ENCODE measurements around the gene ATXN7L1.
A peak's percentile ranks its signal among the peaks of the same experiment; 100 is the strongest.
"Not testable (repeated sequence)": the region's sequence is repeated elsewhere in the genome, so short reads cannot be mapped to it uniquely, and the experiment has no call there.

ATXN7L1 gene

GRCh38 chr7:105600720-105601550 is 275.5 kb downstream of the ATXN7L1 start:
- DNase-seq = no peak

GRCh38 chr7:105599551-105599950 is 276.8 kb downstream of the ATXN7L1 start:
- no peak for DNase-seq

GRCh38 chr7:105599080-105599479 is 277.3 kb downstream of the ATXN7L1 start:
- not testable (repeated sequence) for DNase-seq

- no peak for DNase-seq
Measured at GRCh38 chr7:105596866-105597265, 279.5 kb downstream of the ATXN7L1 start.

GRCh38 chr7:105594034-105594433 is 282.4 kb downstream of the ATXN7L1 start:
- no peak for DNase-seq

- DNase-seq = no peak
Measured at GRCh38 chr7:105591522-105591921, 284.9 kb downstream of the ATXN7L1 start.

- DNase-seq = no peak
Measured at GRCh38 chr7:105590793-105591192, 285.6 kb downstream of the ATXN7L1 start.

GRCh38 chr7:105589356-105590077 is 286.9 kb downstream of the ATXN7L1 start:
- DNase-seq = peak; percentile 88

GRCh38 chr7:105587909-105588635 is 288.3 kb downstream of the ATXN7L1 start:
- no peak for DNase-seq

GRCh38 chr7:105585850-105586500 is 290.4 kb downstream of the ATXN7L1 start:
- DNase-seq = no peak

GRCh38 chr7:105584165-105584564 is 292.2 kb downstream of the ATXN7L1 start:
- no peak for DNase-seq

GRCh38 chr7:105583061-105583460 is 293.3 kb downstream of the ATXN7L1 start:
- no peak for DNase-seq

- DNase-seq = no peak
Measured at GRCh38 chr7:105581066-105581811, 295.2 kb downstream of the ATXN7L1 start, which contains the start of gene EFCAB10. Gene EFCAB10, minus strand, starts transcription at chr7:105581493. Its CDS starts 30 bp downstream, at chr7:105581463.

- DNase-seq = no peak
Measured at GRCh38 chr7:105580022-105580740, 296.2 kb downstream of the ATXN7L1 start.

GRCh38 chr7:105578496-105578895 is 297.9 kb downstream of the ATXN7L1 start:
- no peak for DNase-seq

- DNase-seq = no peak
Measured at GRCh38 chr7:105577251-105577650, 299.1 kb downstream of the ATXN7L1 start.

GRCh38 chr7:105571891-105572290 is 304.5 kb downstream of the ATXN7L1 start:
- DNase-seq = no peak

- no peak for DNase-seq
Measured at GRCh38 chr7:105567821-105568220, 308.6 kb downstream of the ATXN7L1 start.

GRCh38 chr7:105567024-105567423 is 309.4 kb downstream of the ATXN7L1 start:
- no peak for DNase-seq

GRCh38 chr7:105565190-105565589 is 311.2 kb downstream of the ATXN7L1 start:
- DNase-seq = no peak

- no peak for DNase-seq
Measured at GRCh38 chr7:105559926-105560325, 316.5 kb downstream of the ATXN7L1 start.
